ENCODE results near the gene UMAD1.

DNA sequence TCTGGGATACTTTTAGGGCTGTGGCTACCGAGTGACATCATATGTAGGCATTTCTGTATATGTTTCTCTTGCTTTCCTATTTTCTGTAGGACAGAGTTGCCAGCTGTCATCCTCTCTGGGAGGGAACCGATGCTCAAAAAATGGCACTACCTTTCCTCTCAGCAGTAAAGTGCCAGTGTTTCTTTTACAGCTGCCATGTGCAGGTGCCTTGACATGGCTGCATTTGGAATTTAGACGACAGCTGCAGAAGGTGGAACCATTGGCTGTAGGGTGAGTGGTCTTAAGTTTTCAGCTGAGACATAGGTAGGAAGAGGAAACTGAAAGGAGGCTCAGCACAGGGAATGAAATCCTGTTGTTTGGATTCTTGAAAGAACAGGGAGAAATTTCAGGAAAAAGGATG is 98.1 kb downstream of the UMAD1 start:
- TF ChIP-seq, protein P1, sequence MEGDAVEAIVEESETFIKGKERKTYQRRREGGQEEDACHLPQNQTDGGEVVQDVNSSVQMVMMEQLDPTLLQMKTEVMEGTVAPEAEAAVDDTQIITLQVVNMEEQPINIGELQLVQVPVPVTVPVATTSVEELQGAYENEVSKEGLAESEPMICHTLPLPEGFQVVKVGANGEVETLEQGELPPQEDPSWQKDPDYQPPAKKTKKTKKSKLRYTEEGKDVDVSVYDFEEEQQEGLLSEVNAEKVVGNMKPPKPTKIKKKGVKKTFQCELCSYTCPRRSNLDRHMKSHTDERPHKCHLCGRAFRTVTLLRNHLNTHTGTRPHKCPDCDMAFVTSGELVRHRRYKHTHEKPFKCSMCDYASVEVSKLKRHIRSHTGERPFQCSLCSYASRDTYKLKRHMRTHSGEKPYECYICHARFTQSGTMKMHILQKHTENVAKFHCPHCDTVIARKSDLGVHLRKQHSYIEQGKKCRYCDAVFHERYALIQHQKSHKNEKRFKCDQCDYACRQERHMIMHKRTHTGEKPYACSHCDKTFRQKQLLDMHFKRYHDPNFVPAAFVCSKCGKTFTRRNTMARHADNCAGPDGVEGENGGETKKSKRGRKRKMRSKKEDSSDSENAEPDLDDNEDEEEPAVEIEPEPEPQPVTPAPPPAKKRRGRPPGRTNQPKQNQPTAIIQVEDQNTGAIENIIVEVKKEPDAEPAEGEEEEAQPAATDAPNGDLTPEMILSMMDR (IDR thresholded peaks at IDR 0.05; ENCODE audit: insufficient read depth, low read length), result no peak
- no peak for TF ChIP-seq POLR2AphosphoS5 (IDR thresholded peaks at IDR 0.05; ENCODE audit: low read depth)

Measured in HL-60 (cell line).